ENCODE measurements around the gene GOLGA5.

Gene GOLGA5

GRCh38 chr14:92883066-92883465, 89.0 kb downstream of the GOLGA5 start:
- DNase-seq (ENCODE audit: low spot score) = no peak

DNA sequence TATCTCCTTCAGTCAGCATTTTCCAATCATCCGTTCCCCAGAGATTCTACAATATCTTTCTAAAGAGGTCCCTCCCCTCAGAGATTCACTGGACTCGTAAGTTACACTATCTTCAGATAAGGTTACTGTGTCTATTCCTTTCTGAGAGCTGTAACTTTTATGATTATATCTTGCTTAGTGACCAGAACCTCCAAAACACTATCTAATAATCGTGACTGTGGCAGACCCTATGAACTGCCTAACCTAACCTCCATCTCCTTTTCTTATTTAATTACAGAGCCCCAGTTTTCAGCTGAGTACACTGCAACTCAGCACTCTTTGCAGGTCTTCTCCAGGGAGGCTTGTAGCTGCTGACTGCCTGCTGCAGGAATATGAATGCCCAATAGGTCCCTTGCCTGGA, 90.3 kb downstream of the GOLGA5 start:
- DNase-seq (ENCODE audit: low spot score) = no peak

- DNase-seq (ENCODE audit: low spot score) = no peak
These were observed 91.4 kb downstream of the GOLGA5 start for GRCh38 chr14:92885279-92886061.

GRCh38 chr14:92886337-92886736, 92.2 kb downstream of the GOLGA5 start:
- DNase-seq (ENCODE audit: low spot score) = no peak

GRCh38 chr14:92887157-92887556, 93.1 kb downstream of the GOLGA5 start:
- DNase-seq (ENCODE audit: low spot score) = no peak

- DNase-seq (ENCODE audit: low spot score) = no peak
These were observed 94.8 kb downstream of the GOLGA5 start for GRCh38 chr14:92888896-92889295.

Measured in GM03348 (cell line).